ENCODE measurements around the gene PHACTR3. TPM values are rescaled to one million over a fixed set of nuclear protein-coding genes. Genes with fewer than 3 reads are reported as not detected.

The PHACTR3 gene
- total and polyA plus RNA-seq, 2 donors (not counting 1 experiment from before 2014, with no cell fraction given): not detected

DNA sequence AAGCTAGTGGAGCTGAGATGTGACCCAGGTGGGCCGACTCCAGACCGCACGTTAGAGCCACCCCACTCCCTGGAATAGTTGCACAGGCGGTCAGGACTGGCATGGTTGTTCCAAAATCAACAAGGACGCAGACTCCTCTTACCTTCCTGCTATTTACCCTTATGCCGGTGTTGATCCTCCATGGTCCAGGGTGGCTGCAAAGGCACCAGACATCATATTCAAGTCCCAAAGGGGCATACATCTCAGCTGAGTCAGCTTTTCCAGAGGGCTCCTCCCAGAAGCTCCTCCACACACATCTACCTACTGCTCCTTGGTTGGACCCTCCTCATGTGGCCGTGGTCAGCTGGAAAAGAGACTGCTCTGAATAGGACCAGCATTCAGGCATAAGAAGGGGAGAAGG lies 216.9 kb downstream of the PHACTR3 start:
- no peaks in the 10 kb centered on the region for H4K20me1 ChIP-seq (ENCODE audit: control insufficient read depth, extremely low read depth, insufficient read depth, low read length)
- no peak for TF ChIP-seq EZH2 (IDR thresholded peaks at IDR 0.05; ENCODE audit: low read length, missing control alignments)
- TF ChIP-seq, protein P1, sequence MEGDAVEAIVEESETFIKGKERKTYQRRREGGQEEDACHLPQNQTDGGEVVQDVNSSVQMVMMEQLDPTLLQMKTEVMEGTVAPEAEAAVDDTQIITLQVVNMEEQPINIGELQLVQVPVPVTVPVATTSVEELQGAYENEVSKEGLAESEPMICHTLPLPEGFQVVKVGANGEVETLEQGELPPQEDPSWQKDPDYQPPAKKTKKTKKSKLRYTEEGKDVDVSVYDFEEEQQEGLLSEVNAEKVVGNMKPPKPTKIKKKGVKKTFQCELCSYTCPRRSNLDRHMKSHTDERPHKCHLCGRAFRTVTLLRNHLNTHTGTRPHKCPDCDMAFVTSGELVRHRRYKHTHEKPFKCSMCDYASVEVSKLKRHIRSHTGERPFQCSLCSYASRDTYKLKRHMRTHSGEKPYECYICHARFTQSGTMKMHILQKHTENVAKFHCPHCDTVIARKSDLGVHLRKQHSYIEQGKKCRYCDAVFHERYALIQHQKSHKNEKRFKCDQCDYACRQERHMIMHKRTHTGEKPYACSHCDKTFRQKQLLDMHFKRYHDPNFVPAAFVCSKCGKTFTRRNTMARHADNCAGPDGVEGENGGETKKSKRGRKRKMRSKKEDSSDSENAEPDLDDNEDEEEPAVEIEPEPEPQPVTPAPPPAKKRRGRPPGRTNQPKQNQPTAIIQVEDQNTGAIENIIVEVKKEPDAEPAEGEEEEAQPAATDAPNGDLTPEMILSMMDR (conservative IDR thresholded peaks at IDR 0.05 in 1 of 2, IDR thresholded peaks at IDR 0.05 in 1 of 2; ENCODE audit: low read depth in 1 of 2, low read length in 2 of 2): no peak
- no peaks in the 10 kb centered on the region for H3K36me3 ChIP-seq (ENCODE audit: control insufficient read depth, insufficient read depth, low read length)
- no peak overlapping the region for H2AFZ ChIP-seq (ENCODE audit: low read length)
- H3K4me2 ChIP-seq (ENCODE audit: extremely low read depth, insufficient read depth, low read length): no peak overlapping the region
- H3K9me3 ChIP-seq (ENCODE audit: control insufficient read depth, insufficient read depth, low read depth, low read length): no peaks in the 10 kb centered on the region
- no peaks in the 10 kb centered on the region for H3K27me3 ChIP-seq (ENCODE audit: control insufficient read depth, insufficient read depth, low read length)
- H3K27ac ChIP-seq (ENCODE audit: insufficient read depth, low read length): no peak overlapping the region
- H3K4me1 ChIP-seq (ENCODE audit: control insufficient read depth, extremely low read depth, insufficient read depth, low read length): no peaks in the 10 kb centered on the region
- DNase-seq (ENCODE audit: low read depth in 2 of 2): no peak
- H3K9ac ChIP-seq (ENCODE audit: insufficient read depth, low read length): no peak overlapping the region
- H3K79me2 ChIP-seq (ENCODE audit: control insufficient read depth, insufficient read depth, low read length): no peaks in the 10 kb centered on the region
- no peak overlapping the region for H3K4me3 ChIP-seq (replicated peaks in 1 of 4; ENCODE audit: control extremely low read depth in 1 of 4, insufficient read depth in 1 of 4, low read depth in 3 of 4, low read length in 4 of 4)

GRCh38 chr20:59821788-59822187 lies 217.4 kb downstream of the PHACTR3 start:
- Histone ChIP-seq H2AFZ (ENCODE audit: low read length) (no peak overlapping the region), H4K20me1 (ENCODE audit: control insufficient read depth, extremely low read depth, insufficient read depth, low read length) (no peaks in the 10 kb centered on the region), H3K79me2 (ENCODE audit: control insufficient read depth, insufficient read depth, low read length) (no peaks in the 10 kb centered on the region), H3K4me3 (replicated peaks in 1 of 4; ENCODE audit: control extremely low read depth in 1 of 4, insufficient read depth in 1 of 4, low read depth in 3 of 4, low read length in 4 of 4) (no peak overlapping the region), H3K27me3 (ENCODE audit: control insufficient read depth, insufficient read depth, low read length) (no peaks in the 10 kb centered on the region), H3K9ac (ENCODE audit: insufficient read depth, low read length) (no peak overlapping the region), H3K4me2 (ENCODE audit: extremely low read depth, insufficient read depth, low read length) (no peak overlapping the region), H3K9me3 (ENCODE audit: control insufficient read depth, insufficient read depth, low read depth, low read length) (no peaks in the 10 kb centered on the region), H3K36me3 (ENCODE audit: control insufficient read depth, insufficient read depth, low read length) (no peaks in the 10 kb centered on the region), H3K4me1 (ENCODE audit: control insufficient read depth, extremely low read depth, insufficient read depth, low read length) (no peaks in the 10 kb centered on the region), H3K27ac (ENCODE audit: insufficient read depth, low read length) (no peak overlapping the region)
- no peak for TF ChIP-seq EZH2 (IDR thresholded peaks at IDR 0.05; ENCODE audit: low read length, missing control alignments)
- TF ChIP-seq, protein P1 (conservative IDR thresholded peaks at IDR 0.05 in 1 of 2, IDR thresholded peaks at IDR 0.05 in 1 of 2; ENCODE audit: low read depth in 1 of 2, low read length in 2 of 2): no peak
- DNase-seq (ENCODE audit: low read depth in 2 of 2): no peak

DNA sequence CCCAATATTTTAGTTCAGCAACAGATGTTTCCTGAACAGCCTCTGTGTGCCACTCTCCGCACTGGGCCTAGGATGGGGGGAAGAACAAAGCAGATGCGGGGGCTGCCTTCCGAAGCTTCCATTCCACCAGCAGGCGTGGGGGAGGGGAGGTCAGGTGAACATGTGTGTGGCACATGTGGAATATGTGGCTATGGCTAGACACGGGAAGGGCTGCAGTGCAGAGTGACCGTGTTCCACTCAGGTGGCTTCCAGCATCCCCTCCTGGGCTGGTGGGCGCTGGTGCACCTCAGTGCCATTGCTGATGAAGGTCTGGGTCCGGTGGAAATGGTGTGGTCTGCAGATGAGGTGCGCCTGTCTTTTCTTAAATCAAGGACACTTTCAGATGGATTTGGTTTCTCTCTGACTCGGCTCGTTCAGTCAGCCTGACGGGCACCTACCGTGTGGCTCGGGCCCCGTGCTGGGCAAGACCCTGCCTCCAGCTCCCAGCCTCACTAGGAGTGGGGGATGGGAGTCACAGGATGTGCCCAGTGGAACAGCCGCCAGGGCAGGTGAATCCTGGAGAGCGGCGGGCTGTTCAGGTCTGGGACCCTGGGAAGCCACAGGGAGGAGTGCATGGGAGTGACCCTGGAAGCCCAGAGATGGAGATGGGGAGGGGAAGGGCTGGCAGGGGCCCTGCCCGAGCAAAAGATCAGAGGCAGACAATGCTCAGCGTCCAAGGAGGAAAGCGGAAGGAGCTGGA lies 218.1 kb downstream of the PHACTR3 start:
- Histone ChIP-seq H2AFZ (ENCODE audit: low read length) (no peak overlapping the region), H3K4me3 (replicated peaks in 1 of 4; ENCODE audit: control extremely low read depth in 1 of 4, insufficient read depth in 1 of 4, low read depth in 3 of 4, low read length in 4 of 4) (no peak overlapping the region), H3K4me2 (ENCODE audit: extremely low read depth, insufficient read depth, low read length) (no peak overlapping the region), H3K27ac (ENCODE audit: insufficient read depth, low read length) (no peak overlapping the region), H3K79me2 (ENCODE audit: control insufficient read depth, insufficient read depth, low read length) (no peaks in the 10 kb centered on the region), H3K9ac (ENCODE audit: insufficient read depth, low read length) (no peak overlapping the region), H3K9me3 (ENCODE audit: control insufficient read depth, insufficient read depth, low read depth, low read length) (no peaks in the 10 kb centered on the region), H4K20me1 (ENCODE audit: control insufficient read depth, extremely low read depth, insufficient read depth, low read length) (no peaks in the 10 kb centered on the region), H3K36me3 (ENCODE audit: control insufficient read depth, insufficient read depth, low read length) (no peaks in the 10 kb centered on the region), H3K27me3 (ENCODE audit: control insufficient read depth, insufficient read depth, low read length) (no peaks in the 10 kb centered on the region), H3K4me1 (ENCODE audit: control insufficient read depth, extremely low read depth, insufficient read depth, low read length) (no peaks in the 10 kb centered on the region)
- TF ChIP-seq, protein P1 (conservative IDR thresholded peaks at IDR 0.05 in 1 of 2, IDR thresholded peaks at IDR 0.05 in 1 of 2; ENCODE audit: low read depth in 1 of 2, low read length in 2 of 2): no peak
- no peak for TF ChIP-seq EZH2 (IDR thresholded peaks at IDR 0.05; ENCODE audit: low read length, missing control alignments)
- no peak for DNase-seq (ENCODE audit: low read depth in 2 of 2)
